ENCODE measurements around the gene NFYA.

DNA sequence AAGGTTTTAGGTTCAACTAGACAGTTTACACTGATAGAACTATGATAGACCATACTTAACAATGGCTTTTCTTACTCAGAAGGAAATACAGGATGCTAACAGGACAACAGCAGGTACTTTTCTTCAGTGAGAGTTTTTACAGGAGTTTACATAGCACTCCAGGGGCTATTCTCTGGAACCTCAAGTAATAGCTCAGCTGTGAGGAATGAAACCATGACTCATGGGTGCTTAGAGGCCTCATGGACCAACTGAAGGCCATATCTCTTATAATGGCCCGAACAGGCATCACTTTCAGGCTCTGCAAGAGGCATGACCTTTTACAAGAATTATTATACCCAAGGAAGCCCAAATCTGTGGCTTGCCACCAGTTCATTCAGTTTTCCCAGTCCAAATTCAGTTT is 49.6 kb downstream of the NFYA start:
- TF ChIP-seq POLR2A (IDR thresholded peaks at IDR 0.05): no peak
- TF ChIP-seq, protein P1, sequence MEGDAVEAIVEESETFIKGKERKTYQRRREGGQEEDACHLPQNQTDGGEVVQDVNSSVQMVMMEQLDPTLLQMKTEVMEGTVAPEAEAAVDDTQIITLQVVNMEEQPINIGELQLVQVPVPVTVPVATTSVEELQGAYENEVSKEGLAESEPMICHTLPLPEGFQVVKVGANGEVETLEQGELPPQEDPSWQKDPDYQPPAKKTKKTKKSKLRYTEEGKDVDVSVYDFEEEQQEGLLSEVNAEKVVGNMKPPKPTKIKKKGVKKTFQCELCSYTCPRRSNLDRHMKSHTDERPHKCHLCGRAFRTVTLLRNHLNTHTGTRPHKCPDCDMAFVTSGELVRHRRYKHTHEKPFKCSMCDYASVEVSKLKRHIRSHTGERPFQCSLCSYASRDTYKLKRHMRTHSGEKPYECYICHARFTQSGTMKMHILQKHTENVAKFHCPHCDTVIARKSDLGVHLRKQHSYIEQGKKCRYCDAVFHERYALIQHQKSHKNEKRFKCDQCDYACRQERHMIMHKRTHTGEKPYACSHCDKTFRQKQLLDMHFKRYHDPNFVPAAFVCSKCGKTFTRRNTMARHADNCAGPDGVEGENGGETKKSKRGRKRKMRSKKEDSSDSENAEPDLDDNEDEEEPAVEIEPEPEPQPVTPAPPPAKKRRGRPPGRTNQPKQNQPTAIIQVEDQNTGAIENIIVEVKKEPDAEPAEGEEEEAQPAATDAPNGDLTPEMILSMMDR (IDR thresholded peaks at IDR 0.05): no peak

Data from uterus (tissue), 2 donors.